Liver (tissue), 9 donors: Measurements from ENCODE around the gene NF1. TPM values are rescaled to one million over a fixed set of nuclear protein-coding genes. Genes with fewer than 3 reads are reported as not detected.

Experiments
- DNase-seq: peaks from one replicate; pipeline ENCODE4 v3.0.0-alpha.2; 2017; ENCODE audit warnings: low spot score
- H3K27ac ChIP-seq, 2 donors: one replicate each; pipeline ENCODE4 v1.7.0; 2013; ENCODE audit warnings: inconsistent platforms in 2 of 2, low read length in 2 of 2, control low read depth in 1 of 2, low read depth in 1 of 2, mild to moderate bottlenecking in 1 of 2
- H3K27me3 ChIP-seq, 4 donors: one replicate each; pipeline versions ENCODE4 v1.6.1 to v1.7.0; 2013; ENCODE audit warnings: low read length in 3 of 4, inconsistent platforms in 1 of 4, mild to moderate bottlenecking in 1 of 4, moderate library complexity in 1 of 4; ENCODE audit not compliant: control insufficient read depth in 4 of 4, insufficient read depth in 4 of 4
- H3K36me3 ChIP-seq, 4 donors: one replicate each; pipeline versions ENCODE4 v1.6.1 to v1.7.0; 2013; ENCODE audit warnings: low read length in 3 of 4, mild to moderate bottlenecking in 3 of 4, low read depth in 1 of 4, moderate library complexity in 1 of 4; ENCODE audit not compliant: control insufficient read depth in 4 of 4, insufficient read depth in 3 of 4
- H3K4me1 ChIP-seq, 4 donors: one replicate each; pipeline versions ENCODE4 v1.6.1 to v1.7.0; 2013; ENCODE audit warnings: low read length in 3 of 4, mild to moderate bottlenecking in 3 of 4, moderate library complexity in 1 of 4; ENCODE audit not compliant: control insufficient read depth in 4 of 4, insufficient read depth in 4 of 4
- H3K4me3 ChIP-seq, 3 donors: one replicate each; pipeline versions ENCODE4 v1.6.1 to v1.7.0; 2013; ENCODE audit warnings: low read length in 3 of 3, control low read depth in 1 of 3, low read depth in 1 of 3, mild to moderate bottlenecking in 1 of 3
- H3K9ac ChIP-seq, 2 donors: one replicate each; pipeline ENCODE4 v1.7.0; 2013; ENCODE audit warnings: low read length in 2 of 2, mild to moderate bottlenecking in 2 of 2, moderate library complexity in 2 of 2, control low read depth in 1 of 2, low read depth in 1 of 2
- H3K9me3 ChIP-seq, 4 donors: one replicate each; pipeline versions ENCODE4 v1.6.1 to v1.7.0; 2013; ENCODE audit warnings: low read length in 3 of 4; ENCODE audit not compliant: control insufficient read depth in 4 of 4
- ATF3 ChIP-seq: IDR thresholded peaks from 2 replicates; pipeline ENCODE4 v1.6.1; 2016; ENCODE audit warnings: antibody characterized with exemption
- CTCF ChIP-seq: fragments of 150-350 bp; IDR thresholded peaks from 2 replicates; pipeline ENCODE4 v1.5.1; 2017; ENCODE audit warnings: improper control_type of control experiment, low read depth, low read length; ENCODE audit not compliant: missing input control
- EGR1 ChIP-seq, 2 donors: IDR thresholded peaks; 2 replicates each; pipeline ENCODE4 v1.6.1; 2016 to 2018; ENCODE audit warnings: antibody characterized with exemption in 2 of 2, low read depth in 2 of 2
- GABPA ChIP-seq, 2 donors: IDR thresholded peaks in 1 of 2; conservative IDR thresholded peaks in 1 of 2; 2 replicates each; pipeline ENCODE4 v1.6.1; 2016; ENCODE audit warnings: antibody characterized with exemption in 2 of 2, mild to moderate bottlenecking in 1 of 2, moderate library complexity in 1 of 2
- HNF4A ChIP-seq, 2 donors: conservative IDR thresholded peaks; 2 replicates each; pipeline ENCODE4 v1.6.1; 2016; ENCODE audit warnings: antibody characterized with exemption in 2 of 2, mild to moderate bottlenecking in 2 of 2
- JUND ChIP-seq, 2 donors: IDR thresholded peaks; 2 replicates each; pipeline ENCODE4 v1.6.1; 2016; ENCODE audit warnings: antibody characterized with exemption in 2 of 2
- NR2F2 ChIP-seq: IDR thresholded peaks from 2 replicates; pipeline ENCODE4 v1.6.1; 2016; ENCODE audit warnings: antibody characterized with exemption
- REST ChIP-seq: IDR thresholded peaks from 2 replicates; pipeline ENCODE4 v1.6.1; 2016; ENCODE audit warnings: antibody characterized with exemption, mild to moderate bottlenecking
- RXRA ChIP-seq, 2 donors: IDR thresholded peaks; 2 replicates each; pipeline ENCODE4 v1.6.1; 2017 to 2018; ENCODE audit warnings: antibody characterized with exemption in 2 of 2, mild to moderate bottlenecking in 1 of 2
- YY1 ChIP-seq: IDR thresholded peaks from 2 replicates; pipeline ENCODE4 v1.6.1; 2016; ENCODE audit warnings: antibody characterized with exemption, mild to moderate bottlenecking
- WGBS: extraction: QIAGEN DNeasy Blood & Tissue Kit; methylation state at CpG from one replicate; pipeline ENCODE4 v1.1.7; 2013; 5-methylcytosine and 5-hydroxymethylcytosine counted together
- polyA plus RNA-seq, 2 donors: library from polyadenylated mRNA; stranded (reverse) in 1 of 2; unstranded in 1 of 2; fragments of 200-250 nt in 1 of 2; fragments of >200 nt in 1 of 2; fragmentation: Nextera tagmentation in 1 of 2; extraction: Ambion mirVana in 1 of 2; gene quantifications; one replicate each; pipeline versions ENCODE4 v1.2.1 to v1.2.3, GENCODE V29; 2013 to 2015
- total RNA-seq, 2 donors: library from RNA; depleted of rRNA; stranded (reverse); fragments of >200 nt; gene quantifications; one replicate each; pipeline ENCODE4 v1.2.3, GENCODE V29; 2014
- donor health status: healthy.
- donor health status: healthy.
- donor health status: healthy.
- donor health status: healthy.
- donor health status: healthy.

Gene NF1
- total and polyA plus RNA-seq, 4 donors = 4.6 to 42.6 (median 13.5) TPM

GRCh38 chr17:31062346-31062745, 32.4 kb upstream of the NF1 start:
- no peak for DNase-seq
- Histone ChIP-seq H3K9me3 (no peaks in the 10 kb centered on the region), H3K9ac (no peak overlapping the region), H3K27me3 (no peaks in the 10 kb centered on the region), H3K4me3 (no peak overlapping the region), H3K4me1 (no peaks in the 10 kb centered on the region), H3K36me3 (no peaks in the 10 kb centered on the region), H3K27ac (no peak overlapping the region)
- TF ChIP-seq YY1 = no peak
- no peak for TF ChIP-seq HNF4A (conservative IDR thresholded peaks at IDR 0.05)
- TF ChIP-seq REST = no peak
- TF ChIP-seq ATF3 = no peak
- 93% methylated on average over 3 of the region's 3 CpGs for WGBS

- peaks cover 1 to 6% (median 4%) of the 10 kb centered on the region in 4 donors for H3K4me1 ChIP-seq
- no peaks in the 10 kb centered on the region for H3K36me3 ChIP-seq
- no peaks in the 10 kb centered on the region for H3K27me3 ChIP-seq
- no peak for DNase-seq
- H3K9me3 ChIP-seq = no peaks in the 10 kb centered on the region
- WGBS = 96% methylated on average over 2 of the region's 2 CpGs
- H3K27ac ChIP-seq = no peak overlapping the region
- TF ChIP-seq NR2F2 (no peak), CTCF (no peak)
- H3K9ac ChIP-seq = no peak overlapping the region
- H3K4me3 ChIP-seq = no peak overlapping the region
These were observed 30.1 kb upstream of the NF1 start for GRCh38 chr17:31064707-31065106.

GRCh38 chr17:31067691-31068184, 27.0 kb upstream of the NF1 start:
- H3K27me3 ChIP-seq = no peaks in the 10 kb centered on the region
- WGBS = 58% methylated on average over 2 of the region's 2 CpGs

More at GRCh38 chr17:31067691-31068184, 27.0 kb upstream of the NF1 start:
- no peak for DNase-seq
- H3K36me3 ChIP-seq = no peaks in the 10 kb centered on the region
- H3K4me1 ChIP-seq = peaks cover 1 to 6% (median 4%) of the 10 kb centered on the region in 4 donors
- no peaks in the 10 kb centered on the region for H3K9me3 ChIP-seq
- H3K9ac ChIP-seq = no peak overlapping the region
- no peak for TF ChIP-seq EGR1 (IDR thresholded peaks at IDR 0.05; ENCODE audit: low read depth in 2 of 2)
- TF ChIP-seq GABPA (IDR thresholded peaks at IDR 0.05 in 1 of 2, conservative IDR thresholded peaks at IDR 0.05 in 1 of 2) = no peak
- TF ChIP-seq REST = no peak
- TF ChIP-seq JUND (IDR thresholded peaks at IDR 0.05) = peak; percentile 71 to 79
- no peak for TF ChIP-seq RXRA (IDR thresholded peaks at IDR 0.05)
- peak; percentile 61 for TF ChIP-seq NR2F2
- H3K4me3 ChIP-seq = no peak overlapping the region
- H3K27ac ChIP-seq = no peak overlapping the region
